Heart left ventricle (tissue), 13 donors: ENCODE measurements around the gene PCCA.

ENCODE experiments used
- CTCF ChIP-seq, 12 donors: fragments of 200-600 bp; sonication (generic) in 4 of 12; IDR thresholded peaks; one replicate each; pipeline versions ENCODE4 v1.5.0 to v1.8.0; 2018 to 2022; ENCODE audit warnings: antibody characterized with exemption in 12 of 12, mild to moderate bottlenecking in 5 of 12
- POLR2A ChIP-seq, 2 donors: fragments of 450-650 bp; IDR thresholded peaks; one replicate each; pipeline ENCODE4 v1.6.1; 2017; ENCODE audit warnings: antibody characterized with exemption in 2 of 2, mild to moderate bottlenecking in 2 of 2, moderate library complexity in 2 of 2
- donor health status: ischemic (EF 13 %, LVEDD 7.1; RV severe dilation, severe dysfunction).
- donor health status: DM: no; HTN: yes; CAD: no.
- donor health status: DM: no; HTN: no; CAD: no.
- donor health status: ischemic (EF 25% LVEDD 6.9; RV normal size, moderate dysfunction).
- donor health status: ischemic (EF 25% LVEDD 5.7; RV mildly dilated, moderate dysfunction).
- donor health status: ischemic (EF 35%, LVEDD 5.7; RV mildly dilated, moderate dysfunction).
- donor health status: nonischemic (EF 11% LVEDD 7.7; RV severe dilation, severe dysfunction).
- donor health status: DM: yes; HTN: yes; CAD: no.
- donor health status: PGD.
- donor health status: ischemic (EF 29% LVEDD 5.4; RV normal size, mild dysfunction).
- donor health status: nonischemic (EF 23%, LVEDD 6.1; RV moderate dilation, normal function).

- TF ChIP-seq CTCF (IDR thresholded peaks at IDR 0.05) (no peak), POLR2A (IDR thresholded peaks at IDR 0.05) (no peak)
Measured at GRCh38 chr13:100234524-100235136, 145.7 kb downstream of the PCCA start.
